ENCODE data around the gene FER.
"Not testable (repeated sequence)": the region's sequence is repeated elsewhere in the genome, so short reads cannot be mapped to it uniquely, and the experiment has no call there.

FER gene

DNA sequence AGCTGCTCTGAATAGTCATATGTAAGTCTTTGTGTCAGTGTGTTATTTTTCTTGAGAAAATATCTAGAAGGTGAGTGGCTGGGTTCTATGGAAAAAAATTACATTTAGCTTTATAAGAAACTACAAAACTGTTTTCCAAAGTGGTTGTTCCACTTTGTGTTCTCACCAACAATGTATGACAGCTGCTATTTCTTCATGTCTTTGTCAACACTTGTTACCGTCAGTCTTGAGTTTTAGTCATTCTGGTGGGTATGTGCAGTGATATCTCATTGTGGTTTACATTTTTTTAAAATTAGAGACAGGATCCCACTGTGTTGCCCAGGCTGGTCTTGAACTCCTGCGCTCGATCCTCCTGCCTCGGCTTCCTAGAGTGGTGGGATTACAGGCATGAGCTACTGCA is 415.6 kb downstream of the FER start:
- TF ChIP-seq POLR2A (IDR thresholded peaks at IDR 0.05; ENCODE audit: low read depth, low read length), result no peak
- FAIRE-seq, result no peak
- no peak for DNase-seq (ENCODE audit: insufficient read length, low spot score)

DNA sequence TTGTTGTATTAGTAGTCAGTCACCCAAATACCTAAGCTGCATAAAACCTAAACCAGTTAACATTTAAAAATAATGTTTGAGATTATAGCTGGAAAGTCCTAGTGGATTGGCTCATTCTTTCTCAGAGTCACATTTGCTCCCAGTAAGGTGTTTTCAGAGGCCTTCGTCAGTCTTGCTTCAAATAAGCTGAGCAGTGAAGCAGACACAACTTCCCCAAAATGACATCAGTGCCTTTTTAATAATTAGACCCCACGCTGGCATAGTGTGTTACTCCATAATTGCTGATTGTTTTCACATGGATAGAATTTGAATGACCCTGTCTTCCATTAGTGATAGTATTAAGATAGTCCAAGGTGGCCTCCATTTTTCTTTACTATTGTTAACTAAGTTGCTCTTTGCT is 416.3 kb downstream of the FER start:
- no peak for TF ChIP-seq POLR2A (IDR thresholded peaks at IDR 0.05; ENCODE audit: low read depth, low read length)
- FAIRE-seq, result no peak
- no peak for DNase-seq (ENCODE audit: insufficient read length, low spot score)

DNA sequence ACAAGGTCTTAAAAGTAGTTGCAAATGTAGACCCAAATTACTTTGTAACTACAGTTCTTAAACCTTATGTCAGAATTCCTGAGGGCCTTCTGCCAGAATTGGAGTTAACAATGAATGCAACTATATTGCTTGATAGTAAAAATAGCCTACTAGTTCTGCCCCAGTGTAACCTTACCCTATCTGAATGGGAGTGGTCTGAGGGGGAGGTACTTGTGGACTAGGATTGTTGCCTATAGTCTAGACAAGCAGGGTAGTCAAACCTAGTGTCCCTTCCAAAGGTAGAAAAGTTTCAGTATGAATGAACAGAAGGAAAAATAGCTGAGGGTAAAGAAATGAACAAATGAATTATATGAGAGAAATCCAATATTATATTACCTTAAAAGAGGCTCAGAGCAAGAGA is 419.9 kb downstream of the FER start:
- FAIRE-seq (no peak), DNase-seq (ENCODE audit: insufficient read length, low spot score) (no peak)
- TF ChIP-seq POLR2A (IDR thresholded peaks at IDR 0.05; ENCODE audit: low read depth, low read length), result no peak

DNA sequence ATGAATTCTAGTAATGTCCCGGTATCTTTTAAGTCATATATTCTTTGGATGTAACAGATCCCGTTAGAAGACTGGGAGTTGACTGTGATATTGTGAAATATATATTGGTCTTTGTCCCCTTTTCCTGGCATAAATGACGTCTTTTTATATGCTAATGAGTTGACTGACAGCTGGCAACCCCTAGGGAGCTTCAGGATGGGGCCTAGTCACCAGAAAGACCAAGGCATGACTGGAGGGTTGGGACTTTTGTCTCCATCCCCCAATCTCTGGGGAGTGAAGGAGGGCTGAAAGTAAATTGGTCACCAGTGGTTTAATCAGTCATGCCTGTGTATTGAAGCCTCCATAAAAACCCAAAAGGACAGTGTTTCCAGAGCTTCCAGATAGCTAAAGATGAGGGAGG is 420.5 kb downstream of the FER start:
- DNase-seq (ENCODE audit: insufficient read length, low spot score) (no peak), FAIRE-seq (no peak)
- TF ChIP-seq POLR2A (IDR thresholded peaks at IDR 0.05; ENCODE audit: low read depth, low read length), result no peak

DNA sequence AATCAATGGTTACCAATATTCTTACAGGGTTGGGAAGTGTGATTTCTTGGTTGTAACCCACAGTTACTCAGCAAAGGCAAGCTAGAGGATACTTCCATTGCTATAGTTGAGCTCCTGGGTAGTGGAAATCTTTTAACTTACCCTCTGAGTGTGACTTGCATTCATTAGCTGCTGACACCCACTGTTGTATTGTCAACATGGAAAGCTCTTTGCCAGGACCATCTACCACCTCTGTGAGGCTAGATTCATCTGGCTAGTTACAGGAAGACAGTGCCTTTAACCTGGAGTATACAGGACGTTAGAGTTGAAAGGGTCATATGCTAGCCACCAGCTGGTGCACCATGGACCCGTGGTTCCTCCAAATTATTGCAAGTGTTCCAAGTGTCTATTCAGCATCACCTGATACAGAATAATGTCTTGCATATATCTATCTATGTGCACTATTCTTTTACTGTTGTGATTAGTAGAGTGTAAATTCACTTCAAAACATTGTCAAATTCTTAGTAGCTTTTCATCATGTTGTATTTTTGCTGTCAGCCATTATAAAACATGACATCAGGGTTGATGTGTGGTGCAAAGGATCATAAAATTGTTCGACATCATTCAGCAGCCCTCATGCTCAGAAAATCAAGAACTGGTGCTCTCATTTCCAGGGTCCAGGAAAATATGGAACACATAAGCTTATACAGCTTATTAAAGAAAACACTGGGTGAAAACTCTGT is 423.1 kb downstream of the FER start:
- no peak for TF ChIP-seq POLR2A (IDR thresholded peaks at IDR 0.05; ENCODE audit: low read depth, low read length)
- DNase-seq (ENCODE audit: insufficient read length, low spot score), result no peak
- no peak for FAIRE-seq

DNA sequence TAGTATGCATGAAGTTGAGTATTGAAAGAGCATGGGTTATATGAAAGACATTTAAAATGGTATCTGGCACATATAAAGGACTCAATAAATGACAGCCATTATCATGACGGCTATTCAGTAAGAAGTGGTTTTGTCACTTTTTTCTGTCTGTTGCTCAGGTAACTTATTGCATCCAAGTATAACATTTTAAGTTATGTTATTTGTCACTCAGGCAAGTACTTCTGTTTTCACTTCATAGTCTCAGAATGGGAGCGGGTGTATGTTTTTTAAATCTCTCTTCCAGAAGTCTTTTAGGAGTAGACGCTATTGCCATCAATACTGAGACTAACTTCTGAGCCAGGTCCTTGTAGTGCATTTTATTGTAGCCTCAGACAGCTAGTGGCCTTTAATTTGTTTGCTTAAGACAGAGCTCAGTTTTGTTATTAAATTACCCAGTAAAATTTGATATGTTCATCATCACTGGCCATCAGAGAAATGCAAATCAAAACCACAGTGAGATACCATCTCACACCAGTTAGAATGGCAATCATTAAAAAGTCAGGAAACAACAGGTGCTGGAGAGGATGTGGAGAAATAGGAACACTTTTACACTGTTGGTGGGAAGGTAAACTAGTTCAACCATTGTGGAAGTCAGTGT is 423.9 kb downstream of the FER start:
- not testable (repeated sequence) for FAIRE-seq; DNase-seq (ENCODE audit: insufficient read length, low spot score)

DNA sequence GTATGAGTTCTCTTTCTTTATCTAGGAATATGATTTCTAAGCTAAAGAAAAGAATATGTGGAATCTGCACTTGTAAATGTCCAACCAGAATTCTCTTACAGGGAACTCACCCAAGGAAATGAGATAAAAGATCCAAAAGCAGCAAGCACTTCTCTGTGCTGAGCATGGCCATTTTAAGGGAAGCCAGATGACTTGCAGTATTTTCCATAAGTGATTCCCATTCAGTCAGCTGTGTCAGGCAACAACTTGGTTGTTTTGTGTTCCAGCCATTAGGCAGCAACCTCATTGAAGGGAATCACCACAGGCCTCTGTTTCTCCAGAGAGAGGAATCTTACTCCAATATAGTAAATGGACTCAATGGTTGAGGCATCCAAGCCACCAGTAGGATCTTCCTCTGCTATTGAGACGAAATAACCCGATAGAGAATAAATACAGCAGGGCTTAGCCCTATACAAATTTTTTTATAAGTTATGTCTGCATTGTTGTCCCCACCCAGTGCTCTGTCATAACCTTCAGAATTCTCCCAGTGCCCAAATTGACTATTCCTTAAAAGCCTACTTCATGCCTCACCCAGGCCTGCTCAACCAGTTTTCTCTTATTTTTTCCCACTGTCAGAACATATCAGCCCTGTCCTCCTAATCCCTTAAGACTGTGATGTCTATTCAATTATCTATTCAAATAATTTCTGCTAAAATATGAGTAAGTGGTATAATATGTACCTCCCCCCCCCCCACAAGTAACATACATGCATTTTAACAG is 425.5 kb downstream of the FER start:
- DNase-seq (ENCODE audit: insufficient read length, low spot score) (no peak), FAIRE-seq (no peak)
- TF ChIP-seq POLR2A (IDR thresholded peaks at IDR 0.05; ENCODE audit: low read depth, low read length), result no peak

DNA sequence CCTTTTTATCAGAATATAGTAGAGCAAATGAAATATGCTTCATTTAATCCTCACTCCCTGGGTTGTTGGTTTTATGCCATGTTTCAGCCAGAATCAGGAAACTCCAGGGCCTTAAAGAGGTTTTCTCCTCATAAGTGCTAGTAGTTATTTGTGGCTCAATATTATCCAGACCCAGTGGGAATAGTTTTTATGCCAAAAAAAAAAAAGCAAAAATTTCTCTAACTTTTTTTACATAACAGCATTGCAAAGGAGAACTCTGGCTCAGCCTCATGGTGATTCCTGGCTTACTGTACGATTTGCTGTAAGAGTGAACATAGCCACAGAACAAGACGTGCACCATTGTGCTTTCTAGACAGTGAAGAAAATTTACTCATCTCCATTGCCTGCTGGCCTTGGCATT is 429.5 kb downstream of the FER start:
- no peak for FAIRE-seq
- no peak for DNase-seq (ENCODE audit: insufficient read length, low spot score)
- no peak for TF ChIP-seq POLR2A (IDR thresholded peaks at IDR 0.05; ENCODE audit: low read depth, low read length)

DNA sequence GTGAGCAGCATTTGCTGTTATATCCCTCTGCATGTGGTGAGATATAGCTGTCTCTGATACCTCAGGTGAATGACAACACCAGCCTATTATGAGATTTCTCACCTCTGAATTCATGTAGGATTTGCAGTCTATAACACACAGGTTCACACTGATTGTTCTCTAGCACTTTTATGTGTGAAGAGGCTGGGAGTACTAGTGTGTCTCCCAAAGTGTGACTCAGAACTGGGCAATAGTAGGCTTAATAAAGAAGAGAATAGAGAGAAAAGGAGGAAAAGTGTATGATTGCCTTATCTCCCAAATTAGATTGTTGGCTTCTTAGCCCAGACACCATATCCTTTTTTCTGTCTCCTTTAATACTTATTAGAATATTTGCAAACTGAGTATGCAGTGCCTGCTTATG is 430.1 kb downstream of the FER start:
- FAIRE-seq (no peak), DNase-seq (ENCODE audit: insufficient read length, low spot score) (no peak)
- TF ChIP-seq POLR2A (IDR thresholded peaks at IDR 0.05; ENCODE audit: low read depth, low read length), result no peak

DNA sequence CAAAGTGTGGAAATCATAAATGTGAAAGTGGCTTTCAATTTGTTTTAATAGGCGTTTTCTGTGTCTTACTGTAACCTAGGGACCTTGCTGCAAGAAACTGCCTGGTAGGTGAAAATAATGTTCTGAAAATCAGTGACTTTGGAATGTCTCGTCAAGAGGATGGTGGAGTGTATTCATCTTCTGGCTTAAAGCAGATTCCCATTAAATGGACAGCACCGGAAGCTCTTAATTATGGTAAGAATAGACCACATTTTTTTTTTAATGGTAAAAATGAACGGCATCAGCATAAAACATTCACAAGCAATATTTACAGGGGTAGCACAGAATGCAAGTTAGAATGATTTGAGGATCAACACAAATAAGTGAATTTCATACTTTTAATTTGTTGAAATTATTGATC is 433.0 kb downstream of the FER start:
- TF ChIP-seq POLR2A (IDR thresholded peaks at IDR 0.05; ENCODE audit: low read depth, low read length), result no peak
- FAIRE-seq, result no peak
- no peak for DNase-seq (ENCODE audit: insufficient read length, low spot score)

DNA sequence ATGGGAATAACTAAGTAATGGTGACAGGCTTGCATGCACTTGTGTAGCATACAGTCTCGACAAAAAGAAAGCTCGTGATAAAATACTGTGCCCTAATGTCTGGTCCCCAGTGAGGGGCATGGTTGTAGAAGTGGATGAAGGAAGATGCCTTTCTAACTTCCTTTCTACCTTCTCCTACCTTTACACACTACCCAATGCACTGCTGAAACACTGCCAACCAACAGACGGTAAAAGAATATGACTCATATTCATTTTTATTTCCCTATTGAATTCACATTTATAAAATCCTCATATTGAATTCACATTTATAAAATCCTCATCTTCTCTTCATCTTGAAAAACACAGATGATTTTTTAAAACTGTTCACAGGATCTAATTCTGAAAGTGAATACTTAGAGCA is 439.1 kb downstream of the FER start:
- TF ChIP-seq POLR2A (IDR thresholded peaks at IDR 0.05; ENCODE audit: low read depth, low read length), result no peak
- FAIRE-seq (no peak), DNase-seq (ENCODE audit: insufficient read length, low spot score) (no peak)

DNA sequence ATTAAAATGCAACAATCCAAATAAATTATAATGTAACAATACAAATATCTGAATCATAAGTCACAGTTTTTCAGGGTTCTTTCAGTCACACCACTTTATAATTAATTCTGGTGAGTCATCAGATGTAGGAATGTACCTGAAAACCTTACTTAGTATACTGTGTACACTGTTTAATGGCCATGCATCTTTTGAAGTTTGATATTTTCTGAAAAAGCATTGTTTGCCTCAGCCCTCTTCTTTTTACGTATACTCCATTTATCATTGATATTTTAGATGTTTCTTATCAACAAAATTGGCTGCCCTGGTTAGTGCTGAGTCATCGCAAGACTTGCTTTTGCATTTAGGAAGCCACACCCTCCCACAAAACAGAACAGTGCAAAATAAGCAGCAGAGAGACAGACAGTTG is 443.5 kb downstream of the FER start:
- FAIRE-seq, result peak; percentile 50

DNA sequence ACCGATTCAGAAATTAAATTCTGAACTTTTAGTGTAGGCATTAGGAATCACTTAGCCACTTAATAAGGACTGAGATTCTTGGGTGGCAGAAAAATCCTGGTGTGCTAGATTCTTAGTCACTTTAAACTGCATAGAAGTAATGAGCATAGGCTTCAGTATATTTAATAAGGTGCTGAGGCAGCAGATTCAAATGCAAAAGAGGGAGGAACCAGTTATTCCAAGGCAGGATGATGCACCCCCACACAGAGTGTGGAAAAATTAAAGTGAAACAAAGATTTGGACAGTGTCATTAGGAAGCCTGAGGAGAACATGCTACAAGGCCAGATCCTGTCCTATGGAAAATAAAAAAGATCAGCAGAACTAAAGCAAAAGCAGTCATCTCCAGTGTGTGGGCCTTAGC is 444.3 kb downstream of the FER start:
- no peak for TF ChIP-seq POLR2A (IDR thresholded peaks at IDR 0.05; ENCODE audit: low read depth, low read length)
- no peak for DNase-seq (ENCODE audit: insufficient read length, low spot score)
- no peak for FAIRE-seq

More for the DNA sequence above, 443.5 kb downstream of the FER start:
- no peak for TF ChIP-seq POLR2A (IDR thresholded peaks at IDR 0.05; ENCODE audit: low read depth, low read length)
- no peak for DNase-seq (ENCODE audit: insufficient read length, low spot score)

DNA sequence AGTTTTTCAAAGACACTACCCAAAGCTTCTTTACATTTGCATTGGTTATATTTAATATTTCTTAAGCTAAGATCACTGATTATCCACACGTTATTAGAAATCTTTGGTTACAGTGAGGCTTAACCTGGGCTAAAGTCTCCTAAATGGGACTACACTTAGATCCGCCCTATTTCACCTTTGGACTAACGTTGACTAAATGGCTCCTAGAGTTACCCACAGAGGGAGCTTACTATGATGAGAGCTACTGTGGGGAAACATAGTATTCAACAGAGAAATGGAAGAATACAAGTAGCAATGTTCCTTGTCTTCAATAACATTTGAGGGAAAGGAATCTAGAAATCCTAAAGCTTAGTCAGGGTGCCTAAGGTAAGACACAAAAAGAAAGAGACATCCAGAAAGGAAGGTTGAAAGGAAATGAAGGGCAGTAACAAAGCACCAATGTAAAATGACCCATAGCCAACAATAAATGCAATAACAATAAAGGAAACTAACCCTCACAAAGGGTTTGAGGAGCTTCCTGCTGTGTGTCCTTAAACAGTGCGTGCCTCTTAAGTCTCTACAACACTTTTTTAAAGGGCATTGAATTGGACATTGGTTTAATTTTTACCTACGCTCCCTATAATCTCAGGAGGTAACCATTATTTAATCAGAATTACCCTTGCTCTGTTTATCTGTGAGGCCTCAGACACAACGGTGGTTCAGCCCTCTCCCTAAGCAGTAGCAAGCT is 445.0 kb downstream of the FER start:
- no peak for FAIRE-seq
- no peak for DNase-seq (ENCODE audit: insufficient read length, low spot score)
- TF ChIP-seq POLR2A (IDR thresholded peaks at IDR 0.05; ENCODE audit: low read depth, low read length), result no peak
